NCI-H1694 treated with DMSO at 0.1 percent for 48 hours (cell line): ENCODE results near the gene SLC25A4.
A peak's percentile ranks its signal among the peaks of the same experiment; 100 is the strongest.

Source experiments
- DNase-seq: peaks from one replicate; lab custom pipeline; 2025; lab: John Stamatoyannopoulos, UW

Gene SLC25A4

DNA sequence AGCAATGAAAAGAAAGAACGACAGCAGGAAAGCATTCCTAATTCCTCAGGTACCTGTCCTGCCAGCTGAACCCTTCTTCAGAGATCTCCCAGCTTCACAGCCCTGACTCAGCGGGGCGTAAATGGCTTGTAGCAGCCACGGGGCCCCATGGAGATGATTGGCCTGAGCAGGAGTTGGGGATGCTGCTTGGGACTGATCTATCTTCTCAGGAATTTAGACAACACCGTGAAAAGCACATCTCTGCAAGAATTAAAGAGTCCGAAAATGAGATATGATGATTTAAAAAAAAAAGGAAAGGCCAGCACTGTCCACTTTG is 22.5 kb upstream of the SLC25A4 start:
- DNase-seq = no peak

DNA sequence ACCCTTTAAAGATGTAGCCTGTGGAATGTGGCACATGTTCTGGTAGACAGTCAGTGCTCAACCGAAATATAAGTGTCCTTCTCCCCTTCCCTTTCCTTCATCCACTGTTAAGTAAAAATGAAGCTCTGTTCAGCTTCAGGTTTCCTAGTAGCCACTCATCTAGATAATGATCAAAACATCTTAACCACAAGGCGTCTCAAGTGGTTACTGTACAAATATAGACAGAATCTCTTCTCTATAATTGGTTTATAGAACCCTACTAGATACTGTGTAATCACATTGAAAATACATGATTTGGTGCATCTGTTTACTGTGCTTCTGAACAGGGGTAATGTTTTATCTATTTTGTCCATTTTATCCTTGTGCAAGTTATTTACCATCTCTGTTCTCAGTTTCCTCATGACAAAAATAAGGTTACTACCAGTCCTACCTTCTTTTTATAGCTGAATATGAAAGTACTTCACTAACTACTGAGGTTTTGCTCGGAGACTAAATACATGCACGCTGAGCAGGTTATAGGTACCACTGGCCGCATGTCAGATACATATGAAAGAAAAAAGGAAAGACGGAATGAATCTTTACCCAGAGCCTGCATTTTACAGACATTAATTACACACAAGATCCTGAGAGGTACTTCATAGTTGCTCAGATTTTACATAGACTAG is 20.3 kb upstream of the SLC25A4 start:
- no peak for DNase-seq

DNA sequence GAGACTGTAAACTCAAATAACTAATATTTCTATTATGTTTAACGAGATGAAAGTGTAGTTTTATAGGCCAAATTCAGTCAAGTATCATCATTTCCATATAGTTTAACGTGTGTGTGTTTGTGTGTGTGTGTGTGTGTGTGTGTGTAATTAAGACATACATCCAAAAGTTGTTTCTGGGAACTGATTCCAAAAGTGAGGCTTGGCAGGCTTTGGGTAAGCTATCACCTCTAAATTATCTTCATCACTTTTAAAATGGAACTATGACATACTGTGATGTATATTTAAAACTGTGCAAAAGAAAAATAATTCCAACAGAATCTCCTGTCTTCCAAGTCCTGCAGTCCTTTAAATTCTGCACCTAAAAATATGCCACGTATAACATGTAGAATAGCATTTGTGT is 19.1 kb upstream of the SLC25A4 start:
- DNase-seq = no peak

DNA sequence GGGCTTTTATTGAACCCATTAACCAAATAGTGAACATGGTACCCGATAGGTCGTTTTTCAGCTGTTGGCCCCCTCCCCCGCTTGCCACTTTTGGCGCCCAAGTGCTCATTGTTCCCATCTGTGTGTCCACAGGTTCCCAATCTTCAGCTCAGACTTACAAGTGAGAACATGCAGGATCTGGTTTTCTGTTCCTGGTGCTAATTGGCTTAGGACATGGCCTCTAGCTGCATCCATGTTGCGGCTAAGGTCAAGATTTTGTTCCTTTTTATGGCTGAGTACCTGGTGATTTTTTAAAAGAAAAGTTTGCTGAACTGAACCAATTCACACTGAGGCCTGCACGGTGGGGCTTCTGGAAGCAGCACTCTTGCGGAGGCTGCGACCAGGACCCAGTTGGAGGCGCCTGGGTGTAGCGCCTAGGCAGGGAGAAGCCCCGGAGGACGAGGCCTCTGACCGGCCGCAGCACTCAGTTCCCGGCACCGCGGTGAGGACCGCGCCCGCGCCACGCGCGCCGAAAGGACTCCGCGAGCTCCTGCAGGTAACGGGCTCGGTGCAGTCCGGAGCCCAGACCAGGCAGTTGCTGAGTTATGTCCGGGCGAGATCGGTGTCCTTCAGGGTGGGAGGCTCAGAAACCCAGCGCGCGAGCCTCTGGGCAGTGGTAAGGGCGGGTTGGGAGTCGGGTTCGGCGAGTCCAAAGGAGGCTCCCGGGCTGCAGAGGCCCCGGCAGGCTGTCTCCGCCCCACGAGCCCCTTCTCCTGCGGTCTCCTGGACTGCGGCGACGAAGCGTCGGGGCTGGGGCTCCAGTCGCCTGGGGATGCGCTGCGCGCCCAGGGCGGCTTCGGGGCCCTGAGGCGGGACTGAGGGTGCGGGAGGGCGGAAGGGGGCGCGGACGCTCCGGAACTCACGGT is 15.8 kb upstream of the SLC25A4 start:
- no peak for DNase-seq

DNA sequence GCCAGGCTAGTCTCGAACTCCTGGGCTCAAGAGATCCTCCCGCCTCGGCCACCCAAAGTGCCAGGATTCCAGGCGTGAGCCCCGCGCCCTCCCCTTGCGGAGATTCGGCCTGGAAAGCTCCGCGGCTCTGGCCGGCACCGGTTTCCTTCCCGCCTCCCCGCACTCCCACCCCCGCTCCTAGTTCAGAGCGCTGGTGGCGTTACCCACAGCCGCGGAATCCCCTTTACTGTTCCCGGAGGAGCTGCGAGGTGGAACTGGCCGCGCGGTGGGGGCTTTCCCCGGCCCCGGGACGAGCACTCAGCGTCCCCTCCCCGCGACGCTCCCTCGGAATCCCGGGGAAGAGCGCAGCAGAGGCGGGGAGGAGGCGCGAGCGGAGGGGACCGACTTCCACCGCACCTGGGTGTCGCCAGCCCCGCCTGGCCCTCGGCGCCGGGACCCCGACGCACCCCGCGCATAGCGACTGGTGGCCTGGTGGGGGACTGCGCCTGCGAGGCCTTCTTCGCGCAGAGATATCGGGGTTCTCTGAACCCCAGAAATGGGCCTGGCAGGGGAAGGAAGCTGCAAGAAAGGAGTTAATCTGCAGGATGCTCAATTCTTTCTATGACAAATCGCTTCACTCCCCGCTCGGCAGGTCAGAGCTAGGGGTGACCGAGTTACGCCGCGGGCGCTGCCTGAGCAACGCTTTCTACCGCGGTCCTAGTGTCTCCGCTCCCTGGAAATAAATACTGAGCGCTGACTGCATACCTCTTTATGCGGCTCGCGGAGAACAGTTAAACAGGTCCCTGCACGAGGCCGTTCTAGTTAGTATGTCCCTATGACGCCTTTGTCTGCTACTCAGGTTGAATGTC is 14.6 kb upstream of the SLC25A4 start:
- DNase-seq = no peak

DNA sequence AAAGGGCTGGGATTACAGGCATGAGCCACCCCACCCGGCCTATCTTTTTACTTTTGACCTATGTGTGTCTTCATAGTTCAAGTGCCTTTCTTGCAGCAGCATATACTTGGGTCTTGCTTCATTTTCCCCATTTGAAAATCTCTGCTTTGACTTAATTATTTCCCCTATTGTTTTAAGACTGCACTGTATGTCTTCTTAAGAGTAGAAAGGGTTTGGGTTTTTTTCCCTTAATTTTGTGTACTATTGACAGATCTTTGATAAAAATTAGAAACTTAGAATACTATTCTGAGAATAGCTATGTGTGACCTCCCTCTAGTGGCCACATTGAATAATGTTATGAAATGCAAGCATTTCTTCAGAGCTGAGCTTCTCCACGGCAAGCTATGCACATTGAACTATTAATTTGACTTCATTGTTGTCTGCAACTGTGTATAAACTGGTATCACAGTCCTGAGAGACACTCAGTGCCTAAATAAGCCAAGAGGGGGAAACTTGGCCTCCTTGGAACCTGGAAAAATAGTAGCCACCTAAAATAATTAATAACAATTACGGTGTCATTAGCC is 8.7 kb upstream of the SLC25A4 start:
- DNase-seq = peak; percentile 43

DNA sequence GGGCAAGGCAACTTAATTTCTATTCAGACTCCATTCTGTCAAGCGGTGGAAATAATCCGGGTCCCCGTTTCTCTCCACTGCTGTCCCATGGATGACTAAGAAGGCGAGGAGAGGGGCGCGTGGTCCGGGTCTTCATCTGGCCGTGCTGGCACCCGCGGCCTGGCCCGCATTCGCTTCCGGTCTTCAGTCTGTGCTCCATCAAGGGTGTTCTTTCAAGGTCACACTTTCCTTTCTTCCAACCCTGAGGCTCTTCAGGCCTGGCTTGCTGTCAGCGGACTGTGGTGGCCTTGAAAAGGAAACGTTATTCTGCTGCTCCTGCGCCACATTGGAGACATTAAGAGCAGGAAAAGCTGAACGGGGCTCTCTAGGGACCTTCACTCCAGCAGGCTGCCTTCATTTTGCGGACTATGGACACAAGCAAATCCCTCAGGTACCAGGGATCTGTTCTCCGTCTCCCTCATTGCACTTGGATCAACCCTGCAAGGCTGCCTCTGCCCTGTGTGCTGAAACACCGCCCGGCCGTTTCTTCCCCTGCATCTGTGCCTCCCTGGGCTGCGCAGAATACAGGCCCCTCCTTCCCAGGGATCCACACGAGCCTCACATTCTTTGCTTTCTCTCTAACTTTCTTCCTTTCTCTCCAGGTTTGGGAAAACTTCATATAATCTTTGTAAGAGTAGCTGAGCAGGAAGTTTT is 5.7 kb upstream of the SLC25A4 start:
- no peak for DNase-seq

DNA sequence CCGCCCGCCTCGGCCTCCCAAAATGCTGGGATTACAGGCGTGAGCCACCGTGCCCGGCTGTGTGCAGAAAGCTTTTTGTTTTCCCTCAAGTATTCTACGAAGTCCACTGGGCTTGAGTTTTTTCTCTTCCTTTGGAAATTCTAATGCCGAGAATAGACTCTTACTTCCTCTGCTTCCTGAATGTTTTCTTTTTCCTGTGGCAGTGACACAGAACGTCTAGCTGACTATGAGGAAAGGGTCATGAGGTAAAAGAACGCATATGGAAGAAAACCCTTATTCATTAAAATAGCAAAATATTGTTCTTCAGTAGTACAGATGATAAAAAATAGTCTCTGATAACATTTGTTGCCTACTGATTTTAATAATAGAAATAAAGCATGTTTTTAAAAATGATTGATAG is 4.9 kb upstream of the SLC25A4 start:
- no peak for DNase-seq

DNA sequence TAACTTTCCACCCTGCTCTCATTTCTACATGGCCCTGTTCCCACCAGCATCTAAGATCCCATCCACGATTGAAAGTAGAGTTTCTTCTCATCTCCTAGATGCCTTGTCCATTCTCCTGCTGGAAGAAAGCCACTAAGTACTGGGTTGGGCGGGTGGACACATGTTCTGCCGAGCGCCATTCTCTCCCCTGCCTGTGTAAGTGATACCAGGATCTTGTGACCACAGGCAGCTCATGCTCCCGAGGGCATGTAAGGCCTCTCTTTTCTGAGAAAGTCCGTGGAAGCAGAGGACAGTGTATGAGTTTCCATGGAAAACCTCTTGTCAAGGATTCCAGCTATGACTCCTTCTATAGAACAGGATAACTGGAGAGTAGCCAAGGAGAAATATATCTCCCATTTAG is 3.3 kb upstream of the SLC25A4 start:
- no peak for DNase-seq

DNA sequence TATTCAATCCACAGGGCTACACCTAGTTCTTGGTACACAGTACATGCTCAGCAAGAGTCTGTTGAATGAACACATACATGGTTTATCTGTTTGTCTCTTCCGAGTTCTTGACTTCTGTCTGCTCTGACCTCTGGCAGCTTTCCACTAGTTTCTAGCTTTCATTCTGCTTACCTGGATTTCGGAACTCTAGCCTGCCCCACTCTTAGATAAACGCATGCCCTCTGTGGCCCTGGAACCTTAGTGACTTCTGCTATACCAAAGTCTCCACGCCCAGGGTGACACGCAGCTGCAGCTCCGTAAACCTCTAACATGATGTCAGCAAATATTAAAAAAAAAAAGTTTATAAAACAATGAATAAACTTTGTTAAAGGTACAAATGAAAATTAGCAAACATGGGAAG is 1.3 kb upstream of the SLC25A4 start:
- DNase-seq = no peak

DNA sequence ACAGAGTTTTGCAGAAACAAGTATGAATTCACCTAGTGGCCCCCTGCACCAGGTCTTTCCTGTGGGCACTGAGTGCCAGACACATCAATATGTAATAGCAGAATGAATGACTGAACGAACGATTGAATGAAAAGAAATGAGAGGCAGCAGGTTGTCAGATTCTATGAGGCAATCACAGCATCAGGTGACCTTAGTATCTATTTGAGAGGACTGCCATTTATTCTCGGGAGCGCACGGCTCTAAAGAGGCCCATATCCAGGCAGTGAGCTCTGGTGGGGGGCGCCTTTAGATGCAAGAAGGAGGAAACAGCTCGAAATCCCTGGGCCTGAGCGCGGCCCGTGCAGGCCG is 528 bp upstream of the SLC25A4 start:
- DNase-seq = peak; percentile 19

DNA sequence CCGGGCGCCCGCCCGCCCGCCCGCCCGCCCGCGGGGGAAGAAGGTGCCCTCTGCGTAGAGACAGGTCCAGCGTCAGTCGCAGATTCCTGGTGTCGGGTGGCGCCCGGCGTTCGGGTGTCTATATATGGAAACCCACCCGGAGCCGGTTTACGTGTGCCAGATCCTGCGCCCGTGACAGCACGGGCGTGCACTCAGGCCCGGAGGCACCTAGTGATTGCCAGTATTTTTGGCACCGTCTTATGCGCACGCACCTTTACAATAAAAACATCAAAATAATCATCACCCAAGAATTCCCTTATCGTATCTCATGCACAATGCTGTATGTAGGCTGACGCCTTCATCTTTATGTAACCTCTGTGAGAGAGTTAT is 519 bp downstream of the SLC25A4 start:
- DNase-seq = peak; percentile 25

DNA sequence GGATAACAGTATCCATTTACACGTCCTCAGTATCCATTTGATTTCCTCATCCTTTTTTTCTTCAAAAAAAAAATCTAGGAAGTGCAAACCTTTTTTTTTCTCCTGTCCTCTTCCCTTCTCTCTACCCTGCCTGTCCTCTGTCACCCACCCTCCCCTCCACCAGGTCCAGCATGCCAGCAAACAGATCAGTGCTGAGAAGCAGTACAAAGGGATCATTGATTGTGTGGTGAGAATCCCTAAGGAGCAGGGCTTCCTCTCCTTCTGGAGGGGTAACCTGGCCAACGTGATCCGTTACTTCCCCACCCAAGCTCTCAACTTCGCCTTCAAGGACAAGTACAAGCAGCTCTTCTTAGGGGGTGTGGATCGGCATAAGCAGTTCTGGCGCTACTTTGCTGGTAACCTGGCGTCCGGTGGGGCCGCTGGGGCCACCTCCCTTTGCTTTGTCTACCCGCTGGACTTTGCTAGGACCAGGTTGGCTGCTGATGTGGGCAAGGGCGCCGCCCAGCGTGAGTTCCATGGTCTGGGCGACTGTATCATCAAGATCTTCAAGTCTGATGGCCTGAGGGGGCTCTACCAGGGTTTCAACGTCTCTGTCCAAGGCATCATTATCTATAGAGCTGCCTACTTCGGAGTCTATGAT is 1.7 kb downstream of the SLC25A4 start:
- no peak for DNase-seq

DNA sequence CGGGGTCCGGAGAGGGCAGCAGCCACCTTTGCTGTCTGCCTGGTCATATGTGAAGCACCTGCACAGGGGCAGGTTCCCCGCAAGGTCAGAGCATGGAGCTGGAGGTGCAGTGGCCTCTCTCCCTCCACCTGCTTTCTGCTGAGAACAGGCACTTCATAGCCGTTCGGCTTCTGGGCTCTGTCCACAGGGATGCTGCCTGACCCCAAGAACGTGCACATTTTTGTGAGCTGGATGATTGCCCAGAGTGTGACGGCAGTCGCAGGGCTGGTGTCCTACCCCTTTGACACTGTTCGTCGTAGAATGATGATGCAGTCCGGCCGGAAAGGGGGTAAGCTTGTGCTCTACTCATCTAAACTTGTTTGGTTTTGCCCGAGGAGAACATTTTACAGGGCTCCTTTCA is 2.5 kb downstream of the SLC25A4 start:
- no peak for DNase-seq

DNA sequence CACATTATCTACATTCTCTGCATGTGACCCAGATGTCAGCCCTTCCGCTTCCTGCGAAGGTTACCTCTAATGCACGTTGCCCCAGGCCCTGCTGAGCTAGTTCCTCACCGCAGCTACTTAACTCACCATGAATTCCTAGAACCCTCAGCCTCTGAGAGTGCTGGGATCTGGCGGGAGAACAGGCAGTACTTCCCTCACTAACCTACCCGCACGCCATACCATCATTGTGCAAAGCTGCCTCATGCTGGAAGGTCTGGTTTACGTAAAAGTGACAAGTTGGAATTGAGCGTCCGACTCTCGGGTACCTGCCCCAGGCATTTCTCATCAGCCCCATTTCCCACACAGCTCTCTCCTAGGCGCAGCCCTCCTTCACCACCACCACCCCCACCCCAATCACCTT is 6.3 kb downstream of the SLC25A4 start:
- no peak for DNase-seq

DNA sequence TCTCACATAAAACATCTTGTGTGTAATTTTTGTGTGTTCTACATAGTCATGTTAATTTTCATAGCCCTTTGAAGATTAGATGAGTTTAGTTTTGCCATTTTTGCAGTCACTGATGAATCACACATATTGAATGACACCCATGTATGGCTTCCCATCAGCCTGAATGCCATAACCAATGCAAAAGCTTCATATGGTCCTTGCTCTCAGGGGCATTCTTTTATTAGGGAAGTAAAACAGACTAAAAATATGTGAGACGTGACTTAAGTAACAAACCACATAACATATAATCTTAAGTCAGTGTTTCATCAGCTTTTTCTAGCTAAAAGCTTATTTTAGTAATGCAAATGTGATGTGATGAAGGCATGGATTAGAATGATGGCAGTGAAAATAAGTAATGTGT is 8.2 kb downstream of the SLC25A4 start:
- DNase-seq = no peak

DNA sequence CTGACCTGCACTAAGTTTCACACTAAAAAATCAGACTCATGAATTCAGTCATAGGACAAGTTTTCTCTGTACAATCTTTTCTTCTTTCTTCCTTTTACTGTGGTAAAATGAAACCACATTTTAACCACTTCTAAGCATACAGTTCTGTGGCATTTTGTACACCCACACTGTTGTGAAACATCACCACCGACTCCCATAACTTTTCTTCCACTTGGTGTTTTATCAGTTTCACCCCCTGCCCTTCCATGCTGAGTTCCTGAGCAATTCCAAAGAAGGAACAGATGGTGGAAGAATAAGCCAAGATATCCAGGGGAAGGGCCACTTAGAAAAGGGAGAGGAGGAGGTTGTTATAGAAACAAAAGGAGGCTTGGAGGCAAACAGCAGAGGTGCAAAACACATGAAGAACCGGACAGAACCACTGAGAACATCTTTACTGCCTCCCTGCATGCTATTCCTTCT is 22.6 kb downstream of the SLC25A4 start:
- DNase-seq = no peak

DNA sequence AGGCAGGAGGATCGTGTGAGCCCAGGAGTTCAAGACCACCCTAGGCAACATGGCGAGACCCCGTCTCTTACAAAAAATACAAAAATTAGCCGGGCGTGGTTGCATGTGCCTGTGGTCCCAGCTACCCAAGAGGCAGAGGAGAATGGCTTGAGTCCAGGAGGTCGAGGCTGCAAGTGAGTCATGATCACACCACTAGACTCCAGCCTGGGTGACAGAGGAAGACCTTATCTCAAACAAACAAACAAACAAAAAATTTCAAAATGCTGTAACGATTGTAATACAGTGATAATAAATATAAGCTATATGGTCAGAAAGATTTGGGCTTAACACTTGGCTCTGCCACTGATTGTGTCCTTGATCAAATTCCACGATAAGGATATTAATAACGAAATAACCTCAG is 24.2 kb downstream of the SLC25A4 start:
- DNase-seq = no peak

DNA sequence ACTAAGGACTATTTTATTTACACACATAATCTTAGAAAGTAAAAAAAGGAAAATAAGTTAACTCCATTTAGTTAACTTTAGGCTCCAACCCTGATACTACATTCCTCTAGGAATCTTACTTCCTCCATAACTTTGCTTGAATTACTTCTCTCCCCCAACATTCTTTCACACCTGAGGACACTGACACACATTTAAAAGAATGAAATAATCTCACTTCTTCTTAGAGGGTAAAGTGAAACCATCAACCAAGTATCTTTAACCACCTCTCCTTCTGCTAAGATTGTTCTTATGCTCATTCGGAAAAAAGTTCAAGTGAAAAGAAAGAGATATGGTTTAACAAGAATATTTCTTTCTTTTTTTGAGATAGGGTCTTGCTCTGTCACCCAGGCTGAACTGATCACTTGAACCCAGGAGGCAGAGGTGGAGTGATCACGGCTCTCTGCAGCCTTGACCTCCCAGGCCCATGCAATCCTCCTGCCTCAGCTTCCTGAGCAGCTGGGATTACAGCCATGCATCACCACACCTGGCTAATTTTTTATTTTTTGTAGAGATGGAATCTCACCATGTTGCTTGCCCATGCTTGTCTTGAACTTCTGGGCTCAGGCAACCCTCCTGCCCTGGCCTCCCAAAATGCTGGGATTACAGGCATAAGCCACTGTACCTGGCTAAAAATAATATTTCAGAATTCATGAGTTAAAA is 28.5 kb downstream of the SLC25A4 start:
- no peak for DNase-seq

DNA sequence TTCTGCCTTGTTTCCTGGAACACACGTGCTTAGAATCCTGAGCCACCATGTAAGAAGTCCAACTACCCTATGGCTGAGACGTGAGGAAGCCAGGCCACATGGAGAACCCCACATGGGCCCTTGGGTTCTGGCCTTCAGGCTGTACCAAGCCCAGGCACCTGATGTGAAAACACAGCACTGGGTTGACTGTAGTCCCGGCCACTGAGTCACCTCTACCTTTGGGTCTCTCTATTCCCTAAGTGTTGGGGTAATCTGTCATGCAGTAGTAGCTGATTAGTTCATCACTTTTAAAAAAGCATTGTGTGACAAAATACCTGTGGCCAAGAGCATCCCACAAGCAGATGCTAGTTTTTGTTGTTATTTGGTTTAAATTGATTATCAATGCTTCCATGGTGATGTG is 36.4 kb downstream of the SLC25A4 start:
- DNase-seq = no peak

DNA sequence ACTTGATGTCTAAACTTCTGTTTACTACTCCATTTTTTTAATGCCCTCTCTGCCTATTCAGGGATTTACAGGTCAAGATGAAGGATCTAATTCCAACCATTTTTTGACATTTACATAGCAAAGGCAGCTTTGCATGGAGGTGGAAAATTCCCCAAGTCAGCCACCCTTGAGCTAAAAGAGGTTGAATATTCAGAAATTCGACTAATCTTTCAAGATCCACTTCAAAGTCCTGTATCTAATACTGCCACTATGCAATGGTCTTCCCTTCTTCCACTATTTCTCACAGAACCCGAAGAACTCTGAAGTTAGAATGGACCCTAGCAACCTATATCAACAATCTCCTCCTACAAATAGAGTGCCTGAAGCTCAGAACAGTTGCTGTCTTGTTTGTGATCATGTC is 39.2 kb downstream of the SLC25A4 start:
- DNase-seq = no peak
